HEK293 (cell line): ENCODE data around the gene KCNJ16.

Source experiments
- TF ChIP-seq, protein P1 (sequence below): fragments of 450-650 bp; formaldehyde crosslinking; IDR thresholded peaks from 2 replicates; pipeline ENCODE4 v1.5.1; 2017; ENCODE audit warnings: missing biosample characterization, missing genetic modification characterization
- TF ChIP-seq, protein P2 (sequence below): fragments of 450-650 bp; formaldehyde crosslinking; IDR thresholded peaks from 2 replicates; pipeline ENCODE4 v1.5.1; 2016; ENCODE audit warnings: missing biosample characterization, missing genetic modification characterization
- TF ChIP-seq, protein P3 (sequence below): fragments of 450-650 bp; formaldehyde crosslinking; IDR thresholded peaks from 2 replicates; pipeline ENCODE4 v1.5.1; 2016; ENCODE audit warnings: missing biosample characterization, missing genetic modification characterization
- TF ChIP-seq, protein P4 (sequence below): fragments of 450-650 bp; IDR thresholded peaks from 2 replicates; pipeline ENCODE4 v1.5.1; 2018; ENCODE audit warnings: missing biosample characterization, mild to moderate bottlenecking, missing genetic modification characterization

DNA sequence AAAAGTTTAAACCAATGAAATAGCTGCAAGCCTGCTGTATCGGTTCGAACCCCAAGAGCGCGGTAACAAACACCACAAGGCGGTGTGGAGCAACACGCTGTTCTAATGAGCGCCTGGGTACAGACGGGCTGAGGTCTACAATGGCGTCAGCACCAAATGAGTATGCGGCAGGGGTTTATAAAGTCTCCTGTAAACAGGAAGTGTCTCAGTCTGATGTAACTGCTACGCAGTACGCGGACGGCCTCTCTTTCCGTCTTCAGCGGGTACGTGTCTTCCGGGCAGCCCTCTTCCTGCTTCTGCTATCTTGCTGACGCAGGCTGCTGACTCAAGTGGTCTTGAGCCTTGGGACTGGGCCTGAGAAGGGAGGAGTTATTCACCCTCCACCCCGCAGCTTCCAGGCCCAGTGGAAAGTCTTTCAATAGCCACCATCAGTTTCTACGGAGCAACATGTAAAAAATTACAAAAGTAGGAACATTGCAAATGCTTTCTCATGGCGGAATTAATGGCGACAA, 53.8 kb downstream of the KCNJ16 start:
- TF ChIP-seq, protein P1, sequence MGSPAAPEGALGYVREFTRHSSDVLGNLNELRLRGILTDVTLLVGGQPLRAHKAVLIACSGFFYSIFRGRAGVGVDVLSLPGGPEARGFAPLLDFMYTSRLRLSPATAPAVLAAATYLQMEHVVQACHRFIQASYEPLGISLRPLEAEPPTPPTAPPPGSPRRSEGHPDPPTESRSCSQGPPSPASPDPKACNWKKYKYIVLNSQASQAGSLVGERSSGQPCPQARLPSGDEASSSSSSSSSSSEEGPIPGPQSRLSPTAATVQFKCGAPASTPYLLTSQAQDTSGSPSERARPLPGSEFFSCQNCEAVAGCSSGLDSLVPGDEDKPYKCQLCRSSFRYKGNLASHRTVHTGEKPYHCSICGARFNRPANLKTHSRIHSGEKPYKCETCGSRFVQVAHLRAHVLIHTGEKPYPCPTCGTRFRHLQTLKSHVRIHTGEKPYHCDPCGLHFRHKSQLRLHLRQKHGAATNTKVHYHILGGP = no peak
- TF ChIP-seq, protein P2, sequence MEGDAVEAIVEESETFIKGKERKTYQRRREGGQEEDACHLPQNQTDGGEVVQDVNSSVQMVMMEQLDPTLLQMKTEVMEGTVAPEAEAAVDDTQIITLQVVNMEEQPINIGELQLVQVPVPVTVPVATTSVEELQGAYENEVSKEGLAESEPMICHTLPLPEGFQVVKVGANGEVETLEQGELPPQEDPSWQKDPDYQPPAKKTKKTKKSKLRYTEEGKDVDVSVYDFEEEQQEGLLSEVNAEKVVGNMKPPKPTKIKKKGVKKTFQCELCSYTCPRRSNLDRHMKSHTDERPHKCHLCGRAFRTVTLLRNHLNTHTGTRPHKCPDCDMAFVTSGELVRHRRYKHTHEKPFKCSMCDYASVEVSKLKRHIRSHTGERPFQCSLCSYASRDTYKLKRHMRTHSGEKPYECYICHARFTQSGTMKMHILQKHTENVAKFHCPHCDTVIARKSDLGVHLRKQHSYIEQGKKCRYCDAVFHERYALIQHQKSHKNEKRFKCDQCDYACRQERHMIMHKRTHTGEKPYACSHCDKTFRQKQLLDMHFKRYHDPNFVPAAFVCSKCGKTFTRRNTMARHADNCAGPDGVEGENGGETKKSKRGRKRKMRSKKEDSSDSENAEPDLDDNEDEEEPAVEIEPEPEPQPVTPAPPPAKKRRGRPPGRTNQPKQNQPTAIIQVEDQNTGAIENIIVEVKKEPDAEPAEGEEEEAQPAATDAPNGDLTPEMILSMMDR = no peak
- TF ChIP-seq, protein P3, sequence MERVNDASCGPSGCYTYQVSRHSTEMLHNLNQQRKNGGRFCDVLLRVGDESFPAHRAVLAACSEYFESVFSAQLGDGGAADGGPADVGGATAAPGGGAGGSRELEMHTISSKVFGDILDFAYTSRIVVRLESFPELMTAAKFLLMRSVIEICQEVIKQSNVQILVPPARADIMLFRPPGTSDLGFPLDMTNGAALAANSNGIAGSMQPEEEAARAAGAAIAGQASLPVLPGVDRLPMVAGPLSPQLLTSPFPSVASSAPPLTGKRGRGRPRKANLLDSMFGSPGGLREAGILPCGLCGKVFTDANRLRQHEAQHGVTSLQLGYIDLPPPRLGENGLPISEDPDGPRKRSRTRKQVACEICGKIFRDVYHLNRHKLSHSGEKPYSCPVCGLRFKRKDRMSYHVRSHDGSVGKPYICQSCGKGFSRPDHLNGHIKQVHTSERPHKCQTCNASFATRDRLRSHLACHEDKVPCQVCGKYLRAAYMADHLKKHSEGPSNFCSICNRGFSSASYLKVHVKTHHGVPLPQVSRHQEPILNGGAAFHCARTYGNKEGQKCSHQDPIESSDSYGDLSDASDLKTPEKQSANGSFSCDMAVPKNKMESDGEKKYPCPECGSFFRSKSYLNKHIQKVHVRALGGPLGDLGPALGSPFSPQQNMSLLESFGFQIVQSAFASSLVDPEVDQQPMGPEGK (tag by site-specific recombination) = no peak
- TF ChIP-seq, protein P4, sequence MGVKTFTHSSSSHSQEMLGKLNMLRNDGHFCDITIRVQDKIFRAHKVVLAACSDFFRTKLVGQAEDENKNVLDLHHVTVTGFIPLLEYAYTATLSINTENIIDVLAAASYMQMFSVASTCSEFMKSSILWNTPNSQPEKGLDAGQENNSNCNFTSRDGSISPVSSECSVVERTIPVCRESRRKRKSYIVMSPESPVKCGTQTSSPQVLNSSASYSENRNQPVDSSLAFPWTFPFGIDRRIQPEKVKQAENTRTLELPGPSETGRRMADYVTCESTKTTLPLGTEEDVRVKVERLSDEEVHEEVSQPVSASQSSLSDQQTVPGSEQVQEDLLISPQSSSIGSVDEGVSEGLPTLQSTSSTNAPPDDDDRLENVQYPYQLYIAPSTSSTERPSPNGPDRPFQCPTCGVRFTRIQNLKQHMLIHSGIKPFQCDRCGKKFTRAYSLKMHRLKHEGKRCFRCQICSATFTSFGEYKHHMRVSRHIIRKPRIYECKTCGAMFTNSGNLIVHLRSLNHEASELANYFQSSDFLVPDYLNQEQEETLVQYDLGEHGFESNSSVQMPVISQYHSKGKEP (tag by site-specific recombination) = no peak
